HEK293 (cell line): ENCODE data around the gene CACNA1C.

ENCODE experiments used
- CTCF ChIA-PET: fragments of 350-600 bp; formaldehyde crosslinking; extraction: SDS; loops from one replicate; lab custom pipeline; 2021; ENCODE audit warnings: antibody characterized with exemption; lab: Yijun Ruan, JAX
- POLR2A ChIA-PET: fragments of 300-600 bp; formaldehyde crosslinking; extraction: SDS; loops from one replicate; lab custom pipeline; 2020; ENCODE audit warnings: antibody characterized with exemption, inconsistent platforms; lab: Yijun Ruan, JAX
- H3K27ac ChIP-seq: fragments of 200-500 bp; sonication (Bioruptor generic); 2 replicates; pipeline ENCODE4 v1.5.1; 2014; ENCODE audit warnings: low read depth, low read length, control low read depth, inconsistent platforms; ENCODE audit errors: extremely low read depth
- H3K36me3 ChIP-seq, 2 experiments: fragments of 200-500 bp in 1 of 2; sonication (Bioruptor generic) in 1 of 2; 1 replicate in 1 of 2; 2 replicates in 1 of 2; pipeline ENCODE4 v1.5.1; 2014 to 2017; ENCODE audit warnings: inconsistent platforms in 2 of 2, low read length in 2 of 2; ENCODE audit not compliant: control insufficient read depth in 2 of 2, insufficient read depth in 1 of 2
- H3K4me1 ChIP-seq: fragments of 200-500 bp; sonication (Bioruptor generic); 2 replicates; pipeline ENCODE4 v1.5.1; 2014; ENCODE audit warnings: mild to moderate bottlenecking, low read length, inconsistent platforms; ENCODE audit not compliant: control insufficient read depth, insufficient read depth
- H3K4me3 ChIP-seq: 2 replicates; pipeline ENCODE4 v1.5.1; 2011; ENCODE audit warnings: low read depth, mild to moderate bottlenecking, control low read depth, low read length, moderate library complexity
- H3K9me3 ChIP-seq: fragments of 200-500 bp; sonication (Bioruptor generic); 2 replicates; pipeline ENCODE4 v1.5.1; 2014; ENCODE audit warnings: low read depth, low read length, inconsistent platforms; ENCODE audit not compliant: control insufficient read depth, insufficient read depth
- SP2 ChIP-seq: fragments of 450-650 bp; formaldehyde crosslinking; IDR thresholded peaks from 2 replicates; pipeline ENCODE4 v1.5.1; 2016; ENCODE audit warnings: missing biosample characterization, missing genetic modification characterization
- TCF7L2 ChIP-seq: IDR thresholded peaks from 2 replicates; pipeline ENCODE4 v1.6.1; 2011; ENCODE audit warnings: low read depth, mild to moderate bottlenecking, inconsistent platforms, low read length, moderate library complexity, borderline replicate concordance
- YY2 ChIP-seq: fragments of 450-650 bp; formaldehyde crosslinking; IDR thresholded peaks from 2 replicates; pipeline ENCODE4 v1.5.1; 2016; ENCODE audit warnings: missing biosample characterization, missing genetic modification characterization
- ZBTB1 ChIP-seq: fragments of 450-650 bp; formaldehyde crosslinking; IDR thresholded peaks from 2 replicates; pipeline ENCODE4 v1.5.1; 2016; ENCODE audit warnings: missing biosample characterization, missing genetic modification characterization
- ZBTB26 ChIP-seq: fragments of 450-650 bp; formaldehyde crosslinking; optimal IDR thresholded peaks from 2 replicates; pipeline ENCODE3; 2016; ENCODE audit warnings: missing biosample characterization, mild to moderate bottlenecking, missing genetic modification characterization
- ZBTB6 ChIP-seq: fragments of 450-650 bp; formaldehyde crosslinking; IDR thresholded peaks from 2 replicates; pipeline ENCODE4 v1.5.1; 2017; ENCODE audit warnings: missing biosample characterization, missing genetic modification characterization
- ZBTB8A ChIP-seq: fragments of 450-650 bp; formaldehyde crosslinking; IDR thresholded peaks from 2 replicates; pipeline ENCODE4 v1.5.1; 2016; ENCODE audit warnings: missing biosample characterization, missing genetic modification characterization
- ZFHX2 ChIP-seq: fragments of 450-650 bp; formaldehyde crosslinking; conservative IDR thresholded peaks from 2 replicates; pipeline ENCODE4 v1.5.1; 2016; ENCODE audit warnings: missing biosample characterization, missing genetic modification characterization
- ZNF121 ChIP-seq: fragments of 450-650 bp; formaldehyde crosslinking; IDR thresholded peaks from 2 replicates; pipeline ENCODE4 v1.5.1; 2016; ENCODE audit warnings: missing biosample characterization, missing genetic modification characterization
- ZNF169 ChIP-seq: fragments of 450-650 bp; formaldehyde crosslinking; IDR thresholded peaks from 2 replicates; pipeline ENCODE4 v1.5.1; 2016; ENCODE audit warnings: missing biosample characterization, missing genetic modification characterization
- ZNF366 ChIP-seq: fragments of 450-650 bp; formaldehyde crosslinking; conservative IDR thresholded peaks from 2 replicates; pipeline ENCODE4 v1.5.1; 2016; ENCODE audit warnings: missing biosample characterization, missing genetic modification characterization
- ZNF416 ChIP-seq: fragments of 450-650 bp; formaldehyde crosslinking; IDR thresholded peaks from 2 replicates; pipeline ENCODE4 v1.5.1; 2016; ENCODE audit warnings: missing biosample characterization, missing genetic modification characterization
- ZNF423 ChIP-seq: fragments of 450-650 bp; formaldehyde crosslinking; IDR thresholded peaks from 2 replicates; pipeline ENCODE4 v1.5.1; 2016; ENCODE audit warnings: missing biosample characterization, missing genetic modification characterization
- ZNF433 ChIP-seq: fragments of 450-650 bp; formaldehyde crosslinking; IDR thresholded peaks from 2 replicates; pipeline ENCODE4 v1.5.1; 2016; ENCODE audit warnings: missing biosample characterization, missing genetic modification characterization, low read depth
- ZNF529 ChIP-seq: fragments of 450-650 bp; formaldehyde crosslinking; IDR thresholded peaks from 2 replicates; pipeline ENCODE4 v1.5.1; 2017; ENCODE audit warnings: missing genetic modification characterization, missing biosample characterization; ENCODE audit not compliant: insufficient replicate concordance
- ZNF610 ChIP-seq: fragments of 450-650 bp; formaldehyde crosslinking; IDR thresholded peaks from 2 replicates; pipeline ENCODE4 v1.5.1; 2016; ENCODE audit warnings: missing biosample characterization, missing genetic modification characterization, borderline replicate concordance
- ZNF626 ChIP-seq: fragments of 450-650 bp; sonication (Bioruptor Pico); formaldehyde crosslinking; IDR thresholded peaks from 2 replicates; pipeline ENCODE4 v1.5.1; 2018; ENCODE audit warnings: missing biosample characterization, missing genetic modification characterization, inconsistent platforms
- ZNF660 ChIP-seq: fragments of 450-650 bp; IDR thresholded peaks from 2 replicates; pipeline ENCODE4 v1.5.1; 2018; ENCODE audit warnings: missing biosample characterization, mild to moderate bottlenecking, missing genetic modification characterization
- ZNF664 ChIP-seq: fragments of 450-650 bp; formaldehyde crosslinking; IDR thresholded peaks from 2 replicates; pipeline ENCODE4 v1.5.1; 2016; ENCODE audit warnings: missing biosample characterization, missing genetic modification characterization
- ZNF785 ChIP-seq: fragments of 450-650 bp; formaldehyde crosslinking; IDR thresholded peaks from 2 replicates; pipeline ENCODE4 v1.5.1; 2016; ENCODE audit warnings: missing biosample characterization, missing genetic modification characterization
- TF ChIP-seq, protein P1 (sequence below): fragments of 450-650 bp; formaldehyde crosslinking; IDR thresholded peaks from 2 replicates; pipeline ENCODE4 v1.5.1; 2016; ENCODE audit warnings: missing biosample characterization, missing genetic modification characterization
- TF ChIP-seq, protein P2 (sequence below): fragments of 450-650 bp; formaldehyde crosslinking; IDR thresholded peaks from 2 replicates; pipeline ENCODE4 v1.5.1; 2016; ENCODE audit warnings: missing biosample characterization, missing genetic modification characterization
- TF ChIP-seq, protein P3 (sequence below): IDR thresholded peaks from 2 replicates; pipeline ENCODE4 v1.6.1; 2011; ENCODE audit warnings: mild to moderate bottlenecking, low read depth, low read length, borderline replicate concordance

CACNA1C gene

DNA sequence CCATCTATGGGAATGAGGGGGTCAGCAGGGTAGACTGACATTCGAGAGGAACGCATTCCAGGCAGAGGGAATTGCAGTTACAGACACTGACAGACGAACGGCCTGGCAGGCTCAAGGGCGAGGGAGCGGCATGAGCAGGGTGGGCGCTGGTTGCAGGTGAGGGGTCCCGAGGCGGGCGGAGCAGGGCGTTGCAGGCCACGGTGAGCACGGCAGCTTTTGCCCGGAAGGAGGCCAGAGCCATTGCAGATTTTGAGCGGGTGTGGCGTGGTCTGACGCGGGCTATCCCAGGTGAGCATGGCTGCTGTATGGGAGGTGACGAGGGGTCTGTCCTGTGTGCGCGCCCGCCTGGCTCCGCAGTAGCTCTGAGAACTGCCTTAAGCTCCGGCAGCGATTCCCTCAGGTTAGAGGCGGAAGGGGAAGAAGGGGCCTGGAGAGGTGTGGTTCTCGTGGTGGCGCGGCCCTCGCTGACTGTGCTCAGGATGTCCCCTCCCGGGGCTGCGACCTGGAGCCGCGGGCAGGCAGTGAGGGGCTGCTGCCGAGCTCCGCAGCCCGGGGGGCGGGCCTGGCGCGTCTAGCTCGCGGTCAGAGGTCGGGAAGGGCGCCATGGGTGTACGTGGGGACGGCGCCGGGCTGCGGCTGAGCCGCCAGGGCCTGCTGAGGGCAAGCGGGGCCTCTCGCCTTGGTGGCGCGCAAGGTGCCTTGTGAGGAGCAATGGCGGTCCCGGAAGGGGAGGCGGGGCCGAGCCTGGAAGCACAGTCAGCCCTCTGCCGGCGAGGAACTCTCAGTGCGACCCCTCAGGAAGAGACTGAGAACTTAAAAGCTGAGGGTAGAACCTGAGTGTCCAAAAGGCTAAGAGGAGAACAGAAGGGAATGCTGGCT, 177.1 kb downstream of the CACNA1C start (continued):
- TF ChIP-seq ZNF416 (tag by site-specific recombination), result no peak
- TF ChIP-seq ZNF433, result no peak
- no peak for TF ChIP-seq ZFHX2
- TF ChIP-seq, protein P1, sequence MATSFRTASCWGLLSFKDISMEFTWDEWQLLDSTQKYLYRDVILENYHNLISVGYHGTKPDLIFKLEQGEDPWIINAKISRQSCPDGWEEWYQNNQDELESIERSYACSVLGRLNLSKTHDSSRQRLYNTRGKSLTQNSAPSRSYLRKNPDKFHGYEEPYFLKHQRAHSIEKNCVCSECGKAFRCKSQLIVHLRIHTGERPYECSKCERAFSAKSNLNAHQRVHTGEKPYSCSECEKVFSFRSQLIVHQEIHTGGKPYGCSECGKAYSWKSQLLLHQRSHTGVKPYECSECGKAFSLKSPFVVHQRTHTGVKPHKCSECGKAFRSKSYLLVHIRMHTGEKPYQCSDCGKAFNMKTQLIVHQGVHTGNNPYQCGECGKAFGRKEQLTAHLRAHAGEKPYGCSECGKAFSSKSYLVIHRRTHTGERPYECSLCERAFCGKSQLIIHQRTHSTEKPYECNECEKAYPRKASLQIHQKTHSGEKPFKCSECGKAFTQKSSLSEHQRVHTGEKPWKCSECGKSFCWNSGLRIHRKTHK (tag by site-specific recombination), result no peak
- no peak for TF ChIP-seq ZBTB1
- TF ChIP-seq, protein P2, sequence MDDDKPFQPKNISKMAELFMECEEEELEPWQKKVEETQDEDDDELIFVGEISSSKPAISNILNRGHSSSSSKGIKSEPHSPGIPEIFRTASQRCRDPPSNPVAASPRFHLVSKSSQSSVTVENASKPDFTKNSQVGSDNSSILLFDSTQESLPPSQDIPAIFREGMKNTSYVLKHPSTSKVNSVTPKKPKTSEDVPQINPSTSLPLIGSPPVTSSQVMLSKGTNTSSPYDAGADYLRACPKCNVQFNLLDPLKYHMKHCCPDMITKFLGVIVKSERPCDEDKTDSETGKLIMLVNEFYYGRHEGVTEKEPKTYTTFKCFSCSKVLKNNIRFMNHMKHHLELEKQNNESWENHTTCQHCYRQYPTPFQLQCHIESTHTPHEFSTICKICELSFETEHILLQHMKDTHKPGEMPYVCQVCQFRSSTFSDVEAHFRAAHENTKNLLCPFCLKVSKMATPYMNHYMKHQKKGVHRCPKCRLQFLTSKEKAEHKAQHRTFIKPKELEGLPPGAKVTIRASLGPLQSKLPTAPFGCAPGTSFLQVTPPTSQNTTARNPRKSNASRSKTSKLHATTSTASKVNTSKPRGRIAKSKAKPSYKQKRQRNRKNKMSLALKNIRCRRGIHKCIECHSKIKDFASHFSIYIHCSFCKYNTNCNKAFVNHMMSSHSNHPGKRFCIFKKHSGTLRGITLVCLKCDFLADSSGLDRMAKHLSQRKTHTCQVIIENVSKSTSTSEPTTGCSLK, result no peak
- TF ChIP-seq ZNF423 (tag by site-specific recombination), result no peak
- no peak for TF ChIP-seq ZBTB6 (tag by site-specific recombination)
- TF ChIP-seq ZNF610 (tag by site-specific recombination), result no peak
- TF ChIP-seq ZNF660 (tag by site-specific recombination), result no peak
- no peak for TF ChIP-seq TCF7L2
- TF ChIP-seq, all 188 proteins: peak for 0

- no peaks in the 10 kb centered on the region for H3K9me3 ChIP-seq
- H3K4me1 ChIP-seq, result no peaks in the 10 kb centered on the region
- TF ChIP-seq ZNF169 (tag by site-specific recombination) (no peak), ZBTB8A (no peak), ZNF626 (tag by site-specific recombination) (no peak), ZNF664 (tag by site-specific recombination) (no peak; the same call in 1 of the 2 replicates), ZBTB26 (tag by site-specific recombination) (no peak), SP2 (tag by site-specific recombination) (no peak), ZNF785 (tag by site-specific recombination) (no peak), ZNF121 (tag by site-specific recombination) (no peak), TCF7L2 (no peak), ZNF416 (tag by site-specific recombination) (no peak), ZNF366 (tag by site-specific recombination) (no peak), YY2 (tag by site-specific recombination) (no peak), ZNF529 (tag by site-specific recombination) (no peak)
- TF ChIP-seq, protein P3, sequence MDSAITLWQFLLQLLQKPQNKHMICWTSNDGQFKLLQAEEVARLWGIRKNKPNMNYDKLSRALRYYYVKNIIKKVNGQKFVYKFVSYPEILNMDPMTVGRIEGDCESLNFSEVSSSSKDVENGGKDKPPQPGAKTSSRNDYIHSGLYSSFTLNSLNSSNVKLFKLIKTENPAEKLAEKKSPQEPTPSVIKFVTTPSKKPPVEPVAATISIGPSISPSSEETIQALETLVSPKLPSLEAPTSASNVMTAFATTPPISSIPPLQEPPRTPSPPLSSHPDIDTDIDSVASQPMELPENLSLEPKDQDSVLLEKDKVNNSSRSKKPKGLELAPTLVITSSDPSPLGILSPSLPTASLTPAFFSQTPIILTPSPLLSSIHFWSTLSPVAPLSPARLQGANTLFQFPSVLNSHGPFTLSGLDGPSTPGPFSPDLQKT, result no peak
- ChIA-PET POLR2A (no interaction called here), CTCF (no interaction called here)
- H3K36me3 ChIP-seq, result no peaks in the 10 kb centered on the region
- no peak overlapping the region for H3K4me3 ChIP-seq
- no peak overlapping the region for H3K27ac ChIP-seq
Observed at GRCh38 chr12:2231011-2231595, 178.3 kb downstream of the CACNA1C start.
